AG10803 (cell line): Measurements from ENCODE around the gene POLR3B.
"Not testable (repeated sequence)": the region's sequence is repeated elsewhere in the genome, so short reads cannot be mapped to it uniquely, and the experiment has no call there.

Experiments used
- DNase-seq: peaks from one replicate; pipeline ENCODE4 v3.0.0; 2010; ENCODE audit warnings: low read depth
- H3K4me3 ChIP-seq: 2 replicates; pipeline ENCODE4 v1.5.1; 2011; ENCODE audit warnings: mild to moderate bottlenecking, low read length, control low read depth
- TF ChIP-seq, protein P1 (sequence below): conservative IDR thresholded peaks from 2 replicates; pipeline ENCODE4 v1.5.1; 2011; ENCODE audit warnings: mild to moderate bottlenecking, low read length, control low read depth, inconsistent platforms

Gene POLR3B

GRCh38 chr12:106380954-106381353 is 23.4 kb downstream of the POLR3B start:
- DNase-seq, result no peak
- TF ChIP-seq, protein P1, sequence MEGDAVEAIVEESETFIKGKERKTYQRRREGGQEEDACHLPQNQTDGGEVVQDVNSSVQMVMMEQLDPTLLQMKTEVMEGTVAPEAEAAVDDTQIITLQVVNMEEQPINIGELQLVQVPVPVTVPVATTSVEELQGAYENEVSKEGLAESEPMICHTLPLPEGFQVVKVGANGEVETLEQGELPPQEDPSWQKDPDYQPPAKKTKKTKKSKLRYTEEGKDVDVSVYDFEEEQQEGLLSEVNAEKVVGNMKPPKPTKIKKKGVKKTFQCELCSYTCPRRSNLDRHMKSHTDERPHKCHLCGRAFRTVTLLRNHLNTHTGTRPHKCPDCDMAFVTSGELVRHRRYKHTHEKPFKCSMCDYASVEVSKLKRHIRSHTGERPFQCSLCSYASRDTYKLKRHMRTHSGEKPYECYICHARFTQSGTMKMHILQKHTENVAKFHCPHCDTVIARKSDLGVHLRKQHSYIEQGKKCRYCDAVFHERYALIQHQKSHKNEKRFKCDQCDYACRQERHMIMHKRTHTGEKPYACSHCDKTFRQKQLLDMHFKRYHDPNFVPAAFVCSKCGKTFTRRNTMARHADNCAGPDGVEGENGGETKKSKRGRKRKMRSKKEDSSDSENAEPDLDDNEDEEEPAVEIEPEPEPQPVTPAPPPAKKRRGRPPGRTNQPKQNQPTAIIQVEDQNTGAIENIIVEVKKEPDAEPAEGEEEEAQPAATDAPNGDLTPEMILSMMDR, result no peak
- H3K4me3 ChIP-seq, result no peak overlapping the region

DNA sequence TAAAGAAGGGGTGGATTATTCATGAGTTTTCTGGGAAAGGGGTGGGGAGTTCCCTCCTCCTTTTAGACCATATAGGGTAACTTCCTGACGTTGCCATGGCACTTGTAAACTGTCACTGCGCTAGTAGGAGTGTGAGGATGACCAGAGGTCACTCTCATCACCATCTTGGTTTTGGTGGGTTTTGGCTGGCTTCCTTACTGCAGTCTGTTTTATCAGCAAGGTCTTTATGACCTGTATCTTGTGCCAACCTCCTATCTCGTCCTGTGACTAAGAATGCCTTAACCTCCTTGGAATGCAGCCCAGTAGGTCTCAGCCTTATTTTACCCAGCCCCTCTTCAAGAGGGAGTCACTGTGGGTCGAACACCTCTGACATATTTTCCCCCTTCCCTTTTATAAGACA is 24.3 kb downstream of the POLR3B start:
- H3K4me3 ChIP-seq, result not testable (repeated sequence)

GRCh38 chr12:106386813-106387535 is 29.4 kb downstream of the POLR3B start:
- TF ChIP-seq, protein P1, result no peak
- peak; percentile 79 for DNase-seq

More for the DNA sequence above, 24.3 kb downstream of the POLR3B start:
- DNase-seq, result not testable (repeated sequence)

DNA sequence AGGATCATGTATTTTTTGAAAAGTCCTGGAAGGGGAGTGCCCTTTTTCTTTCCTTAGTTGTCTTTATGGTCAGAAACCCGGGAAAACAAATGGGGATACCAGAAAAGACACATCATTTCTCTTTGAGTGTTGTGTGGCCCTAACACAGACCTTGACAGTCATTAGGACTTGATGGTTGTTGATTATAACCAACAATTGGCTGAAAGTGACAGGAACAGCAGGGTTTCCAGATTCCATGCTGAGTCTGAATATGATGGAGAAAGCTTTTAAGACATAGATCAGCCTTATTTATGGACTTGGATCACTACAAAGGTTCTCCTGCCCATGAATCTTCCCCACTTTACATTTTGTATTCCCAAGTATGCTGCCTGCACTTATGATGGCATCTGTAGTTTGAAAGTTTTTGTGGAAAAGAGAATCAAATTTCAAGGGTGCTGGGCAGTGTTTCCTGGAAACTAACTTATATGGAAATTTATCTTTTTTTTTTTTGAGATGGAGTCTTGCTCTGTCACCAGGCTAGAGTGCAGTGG is 30.4 kb downstream of the POLR3B start:
- TF ChIP-seq, protein P1, result no peak
- H3K4me3 ChIP-seq, result no peak overlapping the region
- DNase-seq, result no peak

More at GRCh38 chr12:106386813-106387535, 29.4 kb downstream of the POLR3B start:
- H3K4me3 ChIP-seq, result no peak overlapping the region

DNA sequence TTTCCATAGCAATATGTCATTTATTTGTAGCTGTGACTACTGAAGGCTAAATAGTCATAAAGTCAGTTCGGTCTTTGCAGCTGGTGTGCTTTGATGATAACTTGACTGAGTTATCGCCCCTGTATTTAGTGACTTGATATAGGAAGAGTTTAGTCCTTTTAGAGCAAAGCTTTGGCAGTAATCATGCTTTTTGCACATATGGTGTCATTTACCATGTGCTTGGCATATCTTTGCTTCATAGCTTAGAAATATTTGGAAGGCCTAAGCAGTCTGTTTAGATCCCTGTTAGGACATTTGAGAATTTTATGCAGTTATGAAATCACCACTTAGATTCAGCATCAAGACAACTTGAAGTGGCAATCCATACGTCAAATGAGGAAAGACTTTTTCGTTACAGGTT is 31.6 kb downstream of the POLR3B start:
- peak; percentile 54 for DNase-seq
- TF ChIP-seq, protein P1, result no peak
- H3K4me3 ChIP-seq, result no peak overlapping the region

DNA sequence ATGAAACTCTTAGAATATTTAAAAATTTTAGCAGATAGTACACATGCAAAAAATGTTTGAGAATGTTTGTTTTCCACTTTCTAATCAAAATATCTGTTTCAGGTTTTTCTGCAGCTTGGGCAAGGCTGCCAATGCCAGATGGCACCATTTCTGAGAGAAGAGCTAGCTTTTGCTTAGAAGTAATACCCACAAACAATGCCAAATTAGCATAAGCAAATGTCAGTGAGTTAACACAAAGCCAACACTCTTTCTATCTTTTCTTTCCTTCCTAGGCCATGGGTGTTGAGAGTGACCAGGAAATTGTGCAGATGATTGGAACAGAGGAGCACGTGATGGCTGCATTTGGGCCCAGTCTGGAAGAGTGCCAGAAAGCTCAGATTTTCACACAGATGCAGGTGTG is 35.2 kb downstream of the POLR3B start:
- H3K4me3 ChIP-seq, result no peak overlapping the region
- no peak for DNase-seq
- TF ChIP-seq, protein P1, result no peak

GRCh38 chr12:106409878-106410277 is 52.3 kb downstream of the POLR3B start:
- no peak overlapping the region for H3K4me3 ChIP-seq
- no peak for DNase-seq
- TF ChIP-seq, protein P1, result no peak
